Smooth muscle cell (in vitro differentiated cells): ENCODE results near the gene DVL2. TPM values are rescaled to one million over a fixed set of nuclear protein-coding genes. Genes with fewer than 3 reads are reported as not detected.

Experiments used
- DNase-seq: peaks from one replicate; lab custom pipeline; 2025; ENCODE audit not compliant: unreplicated experiment; lab: John Stamatoyannopoulos, UW
- H2AFZ ChIP-seq: fragments of 200-600 bp; sonication (generic); 2 replicates; pipeline ENCODE4 v1.6.0; 2016; ENCODE audit warnings: antibody characterized with exemption, low read depth, mild to moderate bottlenecking
- H3F3A ChIP-seq: fragments of 200-600 bp; sonication (generic); 2 replicates; pipeline ENCODE4 v1.6.0; 2017; ENCODE audit warnings: antibody characterized with exemption, low read depth
- H3K27ac ChIP-seq: fragments of 200-600 bp; sonication (generic); 2 replicates; pipeline ENCODE4 v1.5.1; 2016; ENCODE audit warnings: low read depth, mild to moderate bottlenecking
- H3K27me3 ChIP-seq: fragments of 200-600 bp; sonication (generic); 2 replicates; pipeline ENCODE4 v1.6.1; 2016; ENCODE audit warnings: low read depth, mild to moderate bottlenecking
- H3K36me3 ChIP-seq: fragments of 200-600 bp; sonication (generic); 2 replicates; pipeline ENCODE4 v1.5.1; 2016; ENCODE audit warnings: low read depth
- H3K4me1 ChIP-seq: fragments of 200-600 bp; sonication (generic); 2 replicates; pipeline ENCODE4 v1.5.1; 2016; ENCODE audit warnings: low read depth
- H3K4me2 ChIP-seq: fragments of 200-600 bp; sonication (generic); 2 replicates; pipeline ENCODE4 v1.6.0; 2016; ENCODE audit warnings: mild to moderate bottlenecking
- H3K4me3 ChIP-seq: fragments of 200-600 bp; sonication (generic); 2 replicates; pipeline ENCODE4 v1.5.1; 2016; ENCODE audit warnings: mild to moderate bottlenecking
- H3K79me2 ChIP-seq: fragments of 200-600 bp; sonication (generic); 2 replicates; pipeline ENCODE4 v1.6.0; 2016; ENCODE audit warnings: low read depth, mild to moderate bottlenecking
- H3K9ac ChIP-seq: fragments of 200-600 bp; sonication (generic); 2 replicates; pipeline ENCODE4 v1.6.0; 2016; ENCODE audit warnings: low read depth
- H3K9me3 ChIP-seq: fragments of 200-600 bp; sonication (generic); replicated peaks from 2 replicates; pipeline ENCODE4 v1.5.1; 2016; ENCODE audit warnings: low read depth
- H4K20me1 ChIP-seq: fragments of 200-600 bp; sonication (generic); 2 replicates; pipeline ENCODE4 v1.6.0; 2016; ENCODE audit warnings: low read depth
- CTCF ChIP-seq: fragments of 200-600 bp; sonication (generic); IDR thresholded peaks from 2 replicates; pipeline ENCODE4 v1.5.1; 2017; ENCODE audit warnings: borderline replicate concordance, mild to moderate bottlenecking, antibody characterized with exemption; ENCODE audit not compliant: insufficient read depth, poor library complexity, severe bottlenecking
- WGBS: methylation state at CpG from one replicate; pipeline ENCODE4 v1.1.7; 2016; ENCODE audit warnings: low lambda C conversion rate; 5-methylcytosine and 5-hydroxymethylcytosine counted together
- polyA plus RNA-seq: library from polyadenylated mRNA; unstranded; fragments of >200 nt; fragmentation: Nextera tagmentation; extraction: Ambion mirVana; gene quantifications from 2 replicates; pipeline ENCODE4 v1.2.1, GENCODE V29; 2016
- total RNA-seq: library from RNA; depleted of rRNA; stranded (reverse); fragments of >200 nt; gene quantifications from 2 replicates; pipeline ENCODE4 v1.2.3, GENCODE V29; 2014

Gene DVL2
- total and polyA plus RNA-seq, 2 experiments from 2014 or later, result 31.8 to 49.6 TPM

GRCh38 chr17:7262192-7262934 is 28.0 kb upstream of the DVL2 start, which contains the start of gene CLDN7:
CLDN7 (minus strand) TSS chr17:7262478; CDS start chr17:7262043, 435 bp downstream.
- 6% methylated on average over 42 of the region's 64 CpGs for WGBS
- Histone ChIP-seq H3K27ac (peak within 1 kb of the TSS; percentile 63), H3K36me3 (no peaks in the 10 kb centered on the region), H3F3A (peaks cover 15% of the 10 kb centered on the region), H4K20me1 (no peaks in the 10 kb centered on the region), H3K4me2 (peak within 1 kb of the TSS; percentile 87), H3K4me1 (peaks cover 5% of the 10 kb centered on the region), H3K9ac (peak within 1 kb of the TSS; percentile 54), H3K79me2 (no peaks in the 10 kb centered on the region), H3K9me3 (no peaks in the 10 kb centered on the region), H2AFZ (no peak within 1 kb of the TSS), H3K27me3 (peaks cover 31% of the 10 kb centered on the region), H3K4me3 (peak within 1 kb of the TSS; percentile 59)
- DNase-seq, result no peak
- TF ChIP-seq CTCF, result no peak

GRCh38 chr17:7261379-7262191 is 27.3 kb upstream of the DVL2 start:
- Histone ChIP-seq H3K4me1 (peaks cover 5% of the 10 kb centered on the region), H3K27me3 (peaks cover 31% of the 10 kb centered on the region), H3K36me3 (no peaks in the 10 kb centered on the region), H4K20me1 (no peaks in the 10 kb centered on the region), H3K27ac (peak overlapping the region; percentile 63), H3F3A (peaks cover 15% of the 10 kb centered on the region), H3K9ac (peak overlapping the region; percentile 54), H3K9me3 (no peaks in the 10 kb centered on the region), H3K79me2 (no peaks in the 10 kb centered on the region), H2AFZ (no peak overlapping the region), H3K4me3 (peak overlapping the region; percentile 59), H3K4me2 (peak overlapping the region; percentile 87)
- no peak for TF ChIP-seq CTCF
- no peak for DNase-seq
- WGBS, result 4% methylated on average over 55 of the region's 71 CpGs

- H3K4me2 ChIP-seq, result peak overlapping the region; percentile 87
- no peak for TF ChIP-seq CTCF
- no peak overlapping the region for H2AFZ ChIP-seq
- WGBS, result 9% methylated on average over 41 of the region's 54 CpGs
- peaks cover 5% of the 10 kb centered on the region for H3K4me1 ChIP-seq
- no peak for DNase-seq
- H3K9me3 ChIP-seq, result no peaks in the 10 kb centered on the region
- peak overlapping the region; percentile 63 for H3K27ac ChIP-seq
- H3K9ac ChIP-seq, result peak overlapping the region; percentile 54
- peak overlapping the region; percentile 59 for H3K4me3 ChIP-seq
- peaks cover 31% of the 10 kb centered on the region for H3K27me3 ChIP-seq
- H3F3A ChIP-seq, result peaks cover 15% of the 10 kb centered on the region
- no peaks in the 10 kb centered on the region for H3K79me2 ChIP-seq
- no peaks in the 10 kb centered on the region for H4K20me1 ChIP-seq
- no peaks in the 10 kb centered on the region for H3K36me3 ChIP-seq
Observed at GRCh38 chr17:7260651-7261378, 26.5 kb upstream of the DVL2 start.
